GM18867 (cell line): ENCODE results near the gene CLEC9A.

Experiments used
- ATAC-seq: cut with Tn5 transposase; IDR thresholded peaks from one replicate; pipeline ENCODE4 v1.9.1; 2021; ENCODE audit warnings: mild to moderate bottlenecking, moderate library complexity; ENCODE audit not compliant: unreplicated experiment

CLEC9A gene

GRCh38 chr12:10101648-10102220 is 71.3 kb downstream of the CLEC9A start:
- ATAC-seq = no peak

GRCh38 chr12:10102322-10102721 is 71.8 kb downstream of the CLEC9A start:
- no peak for ATAC-seq

DNA sequence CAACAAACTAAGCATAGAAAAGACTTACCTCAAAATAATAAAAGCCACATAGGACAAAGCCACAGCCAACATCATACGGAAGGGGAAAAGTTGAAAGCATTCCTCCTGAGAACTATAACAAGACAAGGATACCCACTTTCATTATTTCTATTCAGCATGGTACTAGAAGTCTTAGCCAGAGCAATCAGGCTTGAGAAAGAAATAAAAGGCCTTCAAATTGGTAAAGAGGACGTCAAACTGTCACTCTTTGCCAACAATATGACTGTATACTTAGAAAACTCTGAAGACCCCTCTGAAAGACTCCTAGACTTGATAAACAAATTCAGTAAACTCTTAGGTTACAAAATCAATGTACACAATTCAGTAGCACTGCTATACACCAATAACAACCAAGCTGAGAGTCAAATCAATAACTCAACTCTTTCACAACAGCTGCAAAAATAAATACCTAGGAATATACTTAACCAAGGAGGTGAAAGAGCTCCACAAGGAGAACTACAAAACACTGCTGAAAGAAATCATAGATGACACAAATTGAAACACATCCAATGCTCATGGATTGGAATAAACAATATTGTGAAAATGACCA is 79.9 kb downstream of the CLEC9A start:
- no peak for ATAC-seq

DNA sequence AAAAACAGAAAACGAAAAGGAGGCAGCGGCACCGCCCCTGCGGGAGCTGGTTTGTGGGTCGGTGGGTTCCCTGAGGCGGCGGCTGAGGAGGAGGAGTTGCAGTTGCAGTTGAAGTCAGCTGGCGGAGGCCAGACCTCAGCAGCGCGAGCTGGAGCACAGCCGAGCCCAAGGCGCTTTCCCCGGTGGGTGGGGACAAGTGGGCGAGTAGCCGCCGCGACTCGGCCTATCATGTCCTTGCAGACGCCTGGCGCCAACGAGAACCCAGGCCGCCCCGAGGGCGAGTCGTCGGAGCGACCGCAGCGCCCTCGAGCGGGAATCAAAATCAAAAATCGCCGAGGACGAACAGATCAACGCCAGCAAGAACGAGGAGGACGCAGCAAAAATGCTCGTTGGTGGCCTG is 81.0 kb downstream of the CLEC9A start:
- ATAC-seq = no peak

DNA sequence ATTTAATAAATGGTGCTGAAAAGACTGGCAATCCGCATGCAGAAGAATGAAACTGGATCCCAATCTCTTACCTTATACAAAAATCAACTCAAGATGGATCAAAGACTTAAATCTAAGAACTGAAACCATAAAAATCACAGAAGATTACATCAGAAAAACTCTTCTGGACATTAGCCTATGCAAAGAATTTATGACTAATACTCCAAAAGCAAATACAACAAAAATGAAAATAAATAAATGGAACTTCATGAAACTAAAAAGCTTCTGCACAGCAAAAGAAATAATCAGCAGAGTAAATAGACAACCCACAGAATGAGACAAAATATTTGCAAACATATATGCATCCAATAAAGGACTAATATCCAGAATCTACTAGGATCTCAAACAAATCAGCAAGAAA is 82.6 kb downstream of the CLEC9A start:
- no peak for ATAC-seq

DNA sequence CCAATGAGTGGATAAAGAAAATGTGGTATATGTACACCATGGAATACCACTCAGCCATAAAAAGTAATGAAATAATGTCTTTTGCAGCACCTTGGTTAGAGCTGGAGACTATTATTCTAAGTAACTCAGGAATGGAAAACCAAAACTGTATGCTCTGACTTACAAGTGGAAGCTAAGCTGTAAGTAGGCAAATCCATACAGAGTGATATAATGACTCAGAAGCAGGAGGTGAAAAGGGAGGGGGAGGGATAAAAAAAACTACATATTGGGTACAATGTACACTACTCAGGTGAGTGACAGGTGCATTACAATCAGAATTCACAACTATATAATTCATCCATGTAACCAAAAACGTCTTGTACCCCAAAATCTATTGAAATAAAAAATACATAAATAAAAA is 83.4 kb downstream of the CLEC9A start:
- ATAC-seq = no peak

DNA sequence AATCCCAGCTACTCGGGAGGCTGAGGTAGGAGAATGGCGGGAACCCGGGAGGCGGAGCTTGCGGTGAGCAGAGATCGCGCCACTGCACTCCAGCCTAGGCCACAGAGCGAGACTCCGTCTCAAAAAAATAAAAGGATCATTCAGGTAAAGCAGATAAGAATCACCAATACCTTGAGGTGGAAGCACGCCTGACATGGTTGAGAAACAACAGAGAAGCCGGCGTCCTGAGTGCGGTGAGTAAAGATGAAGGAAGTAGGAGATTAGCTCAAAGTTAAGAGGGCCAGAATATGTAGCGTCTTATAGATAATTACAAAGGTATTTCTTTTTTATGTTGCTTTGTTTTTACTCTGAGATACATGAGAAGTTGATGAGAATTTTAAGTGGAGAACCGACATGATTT is 84.8 kb downstream of the CLEC9A start:
- ATAC-seq = no peak
